H7 (cell line): ENCODE data around the gene CD72. TPM values are rescaled to one million over a fixed set of nuclear protein-coding genes. Genes with fewer than 3 reads are reported as not detected.
"Not testable (repeated sequence)": the region's sequence is repeated elsewhere in the genome, so short reads cannot be mapped to it uniquely, and the experiment has no call there.

Experiments used
- DNase-seq: peaks from one replicate; pipeline ENCODE4 v3.0.0; 2012
- H3K27me3 ChIP-seq: 2 replicates; pipeline ENCODE4 v1.6.0; 2011; ENCODE audit warnings: mild to moderate bottlenecking, low read length; ENCODE audit not compliant: control insufficient read depth, insufficient read depth
- H3K36me3 ChIP-seq: replicated peaks from 2 replicates; pipeline ENCODE4 v1.5.1; 2011; ENCODE audit warnings: low read length; ENCODE audit not compliant: control insufficient read depth, insufficient read depth
- H3K4me3 ChIP-seq: 2 replicates; pipeline ENCODE4 v1.5.1; 2011; ENCODE audit warnings: low read depth, mild to moderate bottlenecking, control low read depth, low read length, moderate library complexity; ENCODE audit not compliant: insufficient read depth
- total RNA-seq: library from RNA; depleted of rRNA; stranded (reverse); fragments of >200 nt; shearing (Covaris generic); gene quantifications from 2 replicates; pipeline ENCODE4 v1.2.3, GENCODE V29; 2014

CD72 gene
- total RNA-seq, 1 experiment from 2014 or later = 1.9 TPM

GRCh38 chr9:35615981-35616680, 2.1 kb downstream of the CD72 start:
- Histone ChIP-seq H3K27me3 (peaks cover 39% of the 10 kb centered on the region), H3K4me3 (peak overlapping the region; percentile 57; the same call in 1 of the 2 replicates)
- peak; percentile 34 for DNase-seq

GRCh38 chr9:35612843-35613242, 5.4 kb downstream of the CD72 start:
- H3K4me3 ChIP-seq = no peak overlapping the region
- peaks cover 31% of the 10 kb centered on the region for H3K27me3 ChIP-seq
- H3K36me3 ChIP-seq = peaks cover 10% of the 10 kb centered on the region
- DNase-seq = no peak

More at GRCh38 chr9:35615981-35616680, 2.1 kb downstream of the CD72 start:
- H3K36me3 ChIP-seq = no peaks in the 10 kb centered on the region

GRCh38 chr9:35612066-35612465, 6.1 kb downstream of the CD72 start:
- Histone ChIP-seq H3K36me3 (peaks cover 12% of the 10 kb centered on the region), H3K27me3 (peaks cover 23% of the 10 kb centered on the region)
- not testable (repeated sequence) for H3K4me3 ChIP-seq, DNase-seq

GRCh38 chr9:35611230-35611797, 6.9 kb downstream of the CD72 start:
- Histone ChIP-seq H3K36me3 (peaks cover 12% of the 10 kb centered on the region), H3K4me3 (no peak overlapping the region), H3K27me3 (peaks cover 15% of the 10 kb centered on the region)
- DNase-seq = peak; percentile 82

- H3K27me3 ChIP-seq = peaks cover 4% of the 10 kb centered on the region; the same call in 1 of the 2 replicates
- H3K4me3 ChIP-seq = no peak overlapping the region
- peaks cover 12% of the 10 kb centered on the region for H3K36me3 ChIP-seq
- DNase-seq = no peak
Measured at GRCh38 chr9:35609820-35610163, 8.4 kb downstream of the CD72 start.

- H3K4me3 ChIP-seq = no peak overlapping the region
- H3K36me3 ChIP-seq = peaks cover 12% of the 10 kb centered on the region
- peak; percentile 39 for DNase-seq
- peaks cover 1% of the 10 kb centered on the region; the same call in 1 of the 2 replicates for H3K27me3 ChIP-seq
Measured at GRCh38 chr9:35609001-35609819, 9.0 kb downstream of the CD72 start.

GRCh38 chr9:35608221-35608620, 10.0 kb downstream of the CD72 start:
- peak; percentile 13 for DNase-seq
- Histone ChIP-seq H3K27me3 (peaks cover 1% of the 10 kb centered on the region; the same call in 1 of the 2 replicates), H3K4me3 (no peak overlapping the region), H3K36me3 (peaks cover 12% of the 10 kb centered on the region)

- Histone ChIP-seq H3K4me3 (no peak overlapping the region), H3K36me3 (peaks cover 12% of the 10 kb centered on the region), H3K27me3 (no peaks in the 10 kb centered on the region; the same call in 1 of the 2 replicates)
- DNase-seq = peak; percentile 26
Measured at GRCh38 chr9:35606726-35607125, 11.5 kb downstream of the CD72 start.

- peak; percentile 66 for DNase-seq
- peaks cover 12% of the 10 kb centered on the region for H3K36me3 ChIP-seq
- H3K27me3 ChIP-seq = no peaks in the 10 kb centered on the region; the same call in 1 of the 2 replicates
- H3K4me3 ChIP-seq = peak overlapping the region; percentile 65
Measured at GRCh38 chr9:35606138-35606504, 12.1 kb downstream of the CD72 start.

- H3K27me3 ChIP-seq = no peaks in the 10 kb centered on the region; the same call in 1 of the 2 replicates
- peaks cover 12% of the 10 kb centered on the region for H3K36me3 ChIP-seq
- DNase-seq = peak; percentile 88
- H3K4me3 ChIP-seq = peak overlapping the region; percentile 65
Measured at GRCh38 chr9:35605351-35606137, 12.7 kb downstream of the CD72 start.

GRCh38 chr9:35604578-35605350, 13.4 kb downstream of the CD72 start, which contains the start of gene TESK1:
Gene TESK1, plus strand, starts transcription at chr9:35605262. Its CDS starts 358 bp downstream, at chr9:35605620.
- no peaks in the 10 kb centered on the region; the same call in 1 of the 2 replicates for H3K27me3 ChIP-seq
- peak; percentile 99 for DNase-seq
- H3K4me3 ChIP-seq = peak within 1 kb of the TSS; percentile 78
- H3K36me3 ChIP-seq = peaks cover 10% of the 10 kb centered on the region

- H3K27me3 ChIP-seq = no peaks in the 10 kb centered on the region; the same call in 1 of the 2 replicates
- H3K36me3 ChIP-seq = peaks cover 9% of the 10 kb centered on the region
- H3K4me3 ChIP-seq = peak overlapping the region; percentile 78
- peak; percentile 99 for DNase-seq
Measured at GRCh38 chr9:35603986-35604577, 14.1 kb downstream of the CD72 start.

GRCh38 chr9:35603506-35603985, 14.7 kb downstream of the CD72 start:
- peak overlapping the region; percentile 39 for H3K4me3 ChIP-seq
- H3K27me3 ChIP-seq = no peaks in the 10 kb centered on the region; the same call in 1 of the 2 replicates
- DNase-seq = no peak
- H3K36me3 ChIP-seq = peaks cover 5% of the 10 kb centered on the region
